Measurements from ENCODE around the gene CCDC86. TPM values are rescaled to one million over a fixed set of nuclear protein-coding genes. Genes with fewer than 3 reads are reported as not detected.
A peak's percentile ranks its signal among the peaks of the same experiment; 100 is the strongest.

CCDC86 gene
- polyA plus RNA-seq, 1 of the 3 experiments (the other 2 are of a cell fraction): 34.7 TPM

GRCh38 chr11:60840470-60841430 lies 1.2 kb upstream of the CCDC86 start:
- no peak for DNase-seq
- ChIA-PET CTCF (interaction anchor here (0.8 to 23.7 kb wide), 3 partner anchors 8 to 55 kb away, joined by 4 to 550 read pairs (median 16); partner anchors contain the start of gene PRPF19), POLR2A (no interaction called here)
- H3K27me3 ChIP-seq (ENCODE audit: insufficient read depth): no peaks in the 10 kb centered on the region
- WGBS (ENCODE audit: low lambda C conversion rate): 89% methylated on average over 13 of the region's 14 CpGs
- H3K9ac ChIP-seq: no peak overlapping the region
- H2AFZ ChIP-seq (ENCODE audit: low read depth): 0 out of 2 replicates have a peak overlapping the region, but pooled peaks have one; percentile 68
- H3K79me2 ChIP-seq (ENCODE audit: insufficient read depth): peaks cover 37% of the 10 kb centered on the region
- H3K4me1 ChIP-seq (ENCODE audit: control insufficient read depth in 1 of 2, insufficient read depth in 2 of 2, low read depth in 1 of 2, low read length in 1 of 2): peaks cover 0 to 34% of the 10 kb centered on the region in 2 experiments; a peak in 3 of 4 replicates
- no peaks in the 10 kb centered on the region; the same call in 1 of the 2 replicates for H4K20me1 ChIP-seq (ENCODE audit: insufficient read depth)
- no peak overlapping the region for H3K4me2 ChIP-seq
- no peak overlapping the region for H3K4me3 ChIP-seq (ENCODE audit: low read depth in 2 of 2, low read length in 1 of 2)
- no peaks in the 10 kb centered on the region for H3K9me3 ChIP-seq
- H3K9me2 ChIP-seq: no peaks in the 10 kb centered on the region
- peaks cover 0 to 1% of the 10 kb centered on the region in 2 experiments for H3K36me3 ChIP-seq (replicated peaks in 1 of 2; ENCODE audit: control insufficient read depth in 1 of 2, insufficient read depth in 2 of 2, low read length in 1 of 2)
- TF ChIP-seq CHD2 (IDR thresholded peaks at IDR 0.05; ENCODE audit: low read length, partially characterized antibody): no peak
- TF ChIP-seq YY1 (IDR thresholded peaks at IDR 0.05; ENCODE audit: low read depth): no peak
- no peak for TF ChIP-seq JUND (IDR thresholded peaks at IDR 0.05)
- TF ChIP-seq TEAD4 (IDR thresholded peaks at IDR 0.05; ENCODE audit: borderline replicate concordance, insufficient read depth): no peak
- no peak for TF ChIP-seq FOXJ3 (CRISPR knock-in tag; IDR thresholded peaks at IDR 0.05)
- no peak for TF ChIP-seq RXRA (IDR thresholded peaks at IDR 0.05; ENCODE audit: borderline replicate concordance, low read depth)
- no peak for TF ChIP-seq SMC3 (IDR thresholded peaks at IDR 0.05; ENCODE audit: low read depth, low read length)
- TF ChIP-seq GABPA (IDR thresholded peaks at IDR 0.05; ENCODE audit: low read depth): no peak
- no peak for TF ChIP-seq EZH2phosphoT487 (IDR thresholded peaks at IDR 0.05; ENCODE audit: borderline replicate concordance, low read depth)
- no peak for TF ChIP-seq REST (IDR thresholded peaks at IDR 0.05; ENCODE audit: low read depth, low read length)
- no peak for TF ChIP-seq PBX3 (IDR thresholded peaks at IDR 0.05)
- no peak for TF ChIP-seq FOSL2 (IDR thresholded peaks at IDR 0.05; ENCODE audit: borderline replicate concordance, low read depth)
- TF ChIP-seq SIN3A (IDR thresholded peaks at IDR 0.05; ENCODE audit: borderline replicate concordance, low read depth, low read length): no peak
- TF ChIP-seq FOXM1 (IDR thresholded peaks at IDR 0.05; ENCODE audit: low read depth): no peak
- no peak for TF ChIP-seq NFIC (IDR thresholded peaks at IDR 0.05; ENCODE audit: borderline replicate concordance)
- no peak for TF ChIP-seq RCOR1 (IDR thresholded peaks at IDR 0.05; ENCODE audit: low read length)
- no peak for TF ChIP-seq IRF3 (IDR thresholded peaks at IDR 0.05; ENCODE audit: low read depth, low read length)
- TF ChIP-seq ELF1 (IDR thresholded peaks at IDR 0.05): no peak
- TF ChIP-seq TCF12 (IDR thresholded peaks at IDR 0.05): no peak
- H3K27ac ChIP-seq (ENCODE audit: low read depth in 2 of 2, low read length in 1 of 2): peak overlapping the region in 1 of 2 experiments; percentile 66; a peak in 1 of 4 replicates
- no peaks in the 10 kb centered on the region for H3F3A ChIP-seq (replicated peaks; ENCODE audit: insufficient read depth)

All from SK-N-SH (cell line).